CD4-positive, alpha-beta T cell treated with Interleukin-15 for 4 hours (primary cell): ENCODE measurements around the gene CRBN.

Experiments used
- DNase-seq: peaks from one replicate; pipeline ENCODE4 v3.0.0-alpha.2; 2020; ENCODE audit warnings: low spot score

Gene CRBN

GRCh38 chr3:3179407-3180094 lies at the start of gene CRBN:
TSS of gene CRBN (minus strand) at chr3:3179691. CDS start at chr3:3179687, 4 bp downstream.
- peak; percentile 89 for DNase-seq

DNA sequence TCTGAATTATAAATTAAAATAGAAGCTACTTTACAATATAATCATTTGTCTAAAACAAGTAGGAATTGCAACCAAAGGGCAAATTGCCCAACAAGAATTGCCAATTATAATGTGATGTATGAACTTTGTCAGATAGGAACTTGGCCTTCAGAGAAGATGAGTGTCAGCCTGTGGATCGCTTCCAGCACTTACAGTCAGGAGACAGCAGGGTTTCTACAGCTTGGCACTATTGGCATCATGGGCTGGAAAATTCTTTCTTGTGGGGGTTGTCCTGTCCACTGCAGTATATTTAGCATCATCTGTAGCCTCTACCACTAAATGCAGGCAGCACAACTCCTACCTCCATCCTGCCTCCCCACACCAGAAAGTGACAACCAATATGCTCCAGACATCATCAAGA lies 48.1 kb upstream of the CRBN start:
- no peak for DNase-seq

DNA sequence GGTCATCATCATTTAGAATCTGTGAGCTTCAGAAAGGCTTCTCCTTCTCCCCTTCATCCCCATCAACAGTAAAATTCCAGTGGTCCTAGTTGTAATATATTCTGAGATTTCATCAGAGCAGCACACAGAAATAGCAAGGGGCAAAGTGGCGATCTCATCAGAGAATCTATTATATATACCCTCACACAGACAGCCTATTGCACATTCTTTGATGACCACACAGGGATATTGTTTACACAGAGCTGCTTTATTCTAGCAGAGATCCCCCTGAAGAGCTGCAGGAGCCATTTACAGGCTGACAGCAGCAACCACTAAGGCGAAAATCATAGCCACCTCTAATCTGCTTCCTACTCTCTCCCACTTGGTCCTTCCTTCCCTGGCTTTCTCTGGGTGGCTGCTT lies 42.0 kb upstream of the CRBN start:
- no peak for DNase-seq

DNA sequence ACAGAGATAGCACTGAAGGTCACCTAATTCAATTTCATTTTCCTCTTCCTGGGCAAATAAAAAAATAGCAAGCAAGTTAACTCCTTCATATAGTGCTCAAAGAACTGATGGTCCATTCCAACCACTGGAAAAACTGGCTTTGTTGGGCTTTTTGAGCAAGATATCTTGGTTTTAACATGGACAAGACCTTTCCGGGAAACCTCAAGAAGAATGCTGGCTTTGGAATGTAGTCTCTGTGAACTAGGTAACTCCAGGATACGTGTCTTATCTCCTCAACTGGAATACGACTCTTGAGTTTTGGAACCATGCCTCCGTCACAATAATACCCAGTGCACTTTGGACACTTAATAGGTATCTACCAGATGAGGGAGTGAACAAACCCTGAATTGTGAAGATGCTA lies 36.9 kb upstream of the CRBN start:
- DNase-seq = no peak

GRCh38 chr3:3212781-3213440 lies 33.4 kb upstream of the CRBN start:
- no peak for DNase-seq

- no peak for DNase-seq
These were observed 30.2 kb upstream of the CRBN start for GRCh38 chr3:3209714-3210113.

DNA sequence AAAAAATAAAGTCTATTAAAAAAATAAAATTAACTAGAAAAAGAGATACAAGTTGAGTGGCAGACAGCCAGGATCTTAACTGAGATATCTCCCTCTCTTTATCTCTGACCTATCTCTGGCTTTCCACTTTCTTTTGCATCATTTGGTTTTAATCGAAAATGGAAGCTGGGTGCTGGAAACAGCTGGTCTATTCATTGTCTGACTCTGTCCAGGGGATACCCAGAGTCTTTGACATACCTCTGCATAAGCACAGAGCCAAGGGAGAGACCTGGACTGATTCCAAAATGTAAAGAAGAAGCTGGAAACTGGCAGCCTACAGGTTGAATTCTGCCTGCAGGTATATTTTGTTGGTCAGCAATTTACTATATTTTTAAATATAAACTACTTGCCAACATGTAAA lies 29.6 kb upstream of the CRBN start:
- DNase-seq = no peak

DNA sequence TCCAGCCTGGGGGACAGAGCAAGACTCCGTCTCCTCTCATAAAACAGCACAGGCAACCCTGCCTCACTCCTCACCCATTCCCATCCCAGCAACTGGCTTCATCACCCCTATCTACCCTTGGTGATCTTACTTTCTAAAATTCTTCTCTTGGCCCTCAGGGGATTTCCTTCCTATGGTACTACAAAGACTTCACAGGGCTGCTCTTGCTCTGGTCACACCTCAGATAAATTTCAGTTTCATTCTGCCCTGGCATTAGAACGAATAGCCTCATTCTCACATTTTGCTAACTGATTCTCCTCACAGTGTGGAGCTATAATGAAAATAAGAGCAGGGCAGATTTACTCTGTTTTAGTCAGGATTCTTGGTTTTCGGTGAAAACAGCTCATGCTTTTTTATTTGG lies 22.1 kb upstream of the CRBN start:
- no peak for DNase-seq

DNA sequence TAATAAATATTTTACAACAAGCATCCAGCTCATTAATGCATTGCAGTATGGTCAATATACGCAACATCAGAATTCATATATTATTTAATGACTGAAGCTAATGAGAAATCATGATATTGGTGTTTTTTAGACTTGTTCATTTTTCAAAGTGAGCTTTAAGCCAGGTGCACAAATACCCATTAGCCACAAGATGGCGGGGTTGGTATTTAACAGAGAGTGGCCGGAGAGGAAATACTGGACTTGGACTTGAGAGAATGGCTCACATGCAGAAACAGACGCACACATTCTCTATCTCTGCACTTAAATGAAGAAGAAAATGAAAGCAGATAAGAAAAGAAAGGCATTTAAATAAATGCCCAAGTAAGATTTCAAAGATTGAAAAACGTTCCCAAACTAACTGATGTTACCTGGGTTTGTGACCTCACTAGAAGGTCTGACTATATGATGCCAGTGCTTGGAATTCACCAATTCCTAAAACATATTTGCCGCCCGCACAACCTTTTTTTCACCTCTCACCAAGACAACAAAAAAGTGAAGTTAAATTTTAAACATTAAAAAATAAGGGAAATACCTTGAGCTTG lies 21.2 kb upstream of the CRBN start:
- peak; percentile 33 for DNase-seq

DNA sequence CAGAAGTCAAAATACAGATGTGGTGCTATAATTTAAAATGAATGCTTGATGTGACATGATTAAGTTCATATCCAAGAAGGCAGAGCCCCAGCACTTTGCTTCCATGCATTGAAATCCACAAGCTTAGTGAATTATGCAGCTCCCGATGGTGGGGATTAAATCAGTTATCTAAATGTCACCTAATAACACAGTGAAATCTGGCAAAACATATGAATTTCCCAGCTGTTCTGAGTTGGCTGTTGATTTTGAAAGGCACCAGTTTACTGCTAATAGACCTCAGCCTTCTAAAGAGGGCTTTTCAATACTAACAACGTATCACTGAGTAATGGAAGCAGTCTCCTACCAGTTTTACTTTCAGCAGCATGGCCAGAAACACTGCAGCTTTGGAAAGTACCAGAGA lies 19.8 kb upstream of the CRBN start:
- DNase-seq = no peak

- no peak for DNase-seq
These were observed 16.8 kb upstream of the CRBN start for GRCh38 chr3:3196148-3196861.

DNA sequence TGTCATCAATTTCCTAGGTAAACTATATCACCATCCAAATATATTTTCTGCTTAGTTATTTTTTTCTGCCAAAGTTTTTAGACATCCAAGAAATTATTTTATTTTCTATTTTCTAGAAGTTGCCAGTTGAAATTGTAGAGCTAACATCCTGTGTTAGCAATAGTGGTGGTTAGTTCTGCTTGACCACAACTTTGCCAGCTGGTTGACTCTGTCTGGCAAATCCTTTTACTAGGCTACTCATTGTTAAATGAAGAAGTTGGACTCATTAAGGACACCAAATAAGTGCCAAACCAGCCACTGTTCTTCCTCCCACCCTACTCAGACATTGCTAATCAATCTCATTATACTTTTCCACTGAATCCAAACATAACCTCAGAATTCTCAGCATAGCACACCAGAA lies 15.4 kb upstream of the CRBN start:
- no peak for DNase-seq

GRCh38 chr3:3192286-3192675 lies 12.8 kb upstream of the CRBN start:
- DNase-seq = no peak

DNA sequence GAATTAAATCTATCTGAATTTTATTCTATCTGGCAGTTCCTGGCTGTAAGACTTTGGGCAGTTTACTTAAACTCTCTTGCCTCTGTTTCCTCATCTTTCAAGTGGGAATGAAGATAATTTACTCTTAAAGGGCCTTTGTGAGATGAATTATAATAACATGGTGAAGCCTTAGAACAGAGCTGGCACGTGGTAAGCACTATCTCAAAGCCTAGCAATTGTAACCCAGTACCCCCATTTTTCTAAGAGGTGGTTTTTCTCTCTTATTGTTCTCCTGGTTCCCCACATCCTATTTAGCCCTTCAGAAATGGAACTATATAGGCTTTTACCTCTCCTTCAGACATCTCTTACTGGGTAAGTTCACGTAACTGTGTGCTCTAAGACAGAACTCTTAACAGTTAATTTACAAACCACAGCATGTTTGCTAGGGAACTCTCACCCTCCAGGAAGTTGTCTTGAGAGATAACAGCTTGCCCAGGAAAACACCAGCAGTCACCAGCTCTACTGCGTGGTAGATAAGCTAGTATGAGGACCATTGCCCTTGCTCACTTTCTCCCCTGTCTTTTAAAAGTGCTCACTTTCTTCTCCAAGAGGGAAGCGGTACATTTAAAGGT lies 12.3 kb upstream of the CRBN start:
- DNase-seq = peak; percentile 38

DNA sequence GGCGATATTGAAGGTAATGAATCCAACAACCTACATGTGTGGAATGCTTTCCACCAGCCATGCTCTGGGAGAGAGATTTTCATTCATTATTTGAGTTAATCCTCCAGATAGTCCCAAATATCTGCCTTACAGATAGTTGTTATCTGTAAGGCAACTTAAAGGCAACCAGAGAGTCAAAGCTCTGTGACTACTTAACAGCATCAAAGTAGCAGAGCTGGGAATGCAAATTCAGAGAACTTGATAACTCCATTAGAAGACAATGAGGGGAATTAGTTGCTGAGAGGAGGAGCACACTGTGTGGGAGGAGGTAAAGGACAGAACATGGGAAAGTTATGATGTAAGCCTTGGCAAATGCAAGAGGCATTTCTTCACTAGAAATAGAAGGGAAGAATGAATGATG lies 10.5 kb upstream of the CRBN start:
- no peak for DNase-seq

DNA sequence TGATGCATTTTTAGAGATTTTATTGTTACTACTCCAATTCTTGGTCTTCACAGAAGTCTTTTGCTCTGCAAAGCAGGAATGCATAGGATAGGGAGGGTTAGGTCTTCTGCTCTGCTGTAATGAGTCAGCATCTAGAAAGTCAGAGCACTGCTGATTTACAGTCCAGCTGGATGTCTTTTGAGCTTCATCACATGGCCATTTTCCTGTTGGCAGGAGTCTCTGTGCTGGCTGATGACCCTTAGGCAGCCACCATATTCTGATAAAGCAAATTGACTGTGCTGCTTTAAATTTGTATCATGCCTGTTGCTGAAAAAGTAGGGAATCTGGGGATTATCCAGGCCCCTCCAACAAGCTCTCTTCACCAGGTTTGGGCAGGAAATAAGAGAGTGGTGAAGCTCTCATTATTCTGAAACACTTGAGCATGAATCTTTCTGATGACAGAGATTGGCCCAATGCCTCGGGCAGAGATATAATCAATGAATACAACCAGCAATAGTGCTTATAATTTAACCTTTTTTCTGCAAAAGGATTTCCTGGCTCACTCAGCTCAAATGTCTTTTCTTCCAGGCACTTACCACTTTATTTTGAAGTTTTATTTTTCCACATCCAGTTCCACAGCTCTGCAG lies 9.7 kb upstream of the CRBN start:
- no peak for DNase-seq

DNA sequence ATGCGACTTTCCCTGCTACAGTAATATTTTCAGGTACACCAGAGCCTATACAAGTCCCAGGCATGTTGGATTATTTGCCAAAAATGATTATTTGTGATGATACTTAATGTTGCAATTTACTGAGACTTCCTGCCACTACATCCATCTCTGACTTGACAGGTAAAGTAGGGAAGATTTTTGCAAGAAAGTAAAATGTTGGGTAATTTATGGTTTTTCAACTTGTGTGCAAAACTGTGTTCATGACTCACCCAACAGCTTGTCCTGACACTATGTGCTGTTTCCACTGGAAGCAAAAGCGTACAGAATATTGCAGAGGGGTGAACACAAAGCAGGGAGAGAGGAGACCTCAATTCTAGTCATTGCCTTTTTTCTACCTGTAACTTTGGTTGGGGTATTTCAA lies 5.4 kb upstream of the CRBN start:
- no peak for DNase-seq

- no peak for DNase-seq
These were observed 965 bp upstream of the CRBN start for GRCh38 chr3:3180456-3180855.

GRCh38 chr3:3178498-3179328 lies 778 bp downstream of the CRBN start:
- no peak for DNase-seq

- peak; percentile 17 for DNase-seq
These were observed 1.5 kb downstream of the CRBN start for GRCh38 chr3:3177861-3178497.

GRCh38 chr3:3172627-3173026 lies 6.9 kb downstream of the CRBN start:
- no peak for DNase-seq
